ENCODE results near the gene EVI2A. TPM values are rescaled to one million over a fixed set of nuclear protein-coding genes. Genes with fewer than 3 reads are reported as not detected.

Gene EVI2A
- total and polyA plus RNA-seq, 2 donors (not counting 1 experiment from before 2014, with no cell fraction given) = 0.77 to 22.8 TPM

- Histone ChIP-seq H3K4me3 (replicated peaks in 1 of 4; ENCODE audit: control extremely low read depth in 1 of 4, insufficient read depth in 1 of 4, low read depth in 3 of 4, low read length in 4 of 4) (no peak overlapping the region), H3K4me1 (ENCODE audit: control insufficient read depth, extremely low read depth, insufficient read depth, low read length) (peaks cover 2% of the 10 kb centered on the region), H3K9ac (ENCODE audit: insufficient read depth, low read length) (no peak overlapping the region), H4K20me1 (ENCODE audit: control insufficient read depth, extremely low read depth, insufficient read depth, low read length) (no peaks in the 10 kb centered on the region), H3K27ac (ENCODE audit: insufficient read depth, low read length) (no peak overlapping the region), H3K27me3 (ENCODE audit: control insufficient read depth, insufficient read depth, low read length) (no peaks in the 10 kb centered on the region), H3K79me2 (ENCODE audit: control insufficient read depth, insufficient read depth, low read length) (no peaks in the 10 kb centered on the region), H3K4me2 (ENCODE audit: extremely low read depth, insufficient read depth, low read length) (no peak overlapping the region), H3K36me3 (ENCODE audit: control insufficient read depth, insufficient read depth, low read length) (no peaks in the 10 kb centered on the region), H3K9me3 (ENCODE audit: control insufficient read depth, insufficient read depth, low read depth, low read length) (no peaks in the 10 kb centered on the region), H2AFZ (ENCODE audit: low read length) (no peak overlapping the region)
- no peak for DNase-seq (ENCODE audit: low read depth in 2 of 2)
- no peak for TF ChIP-seq EZH2 (IDR thresholded peaks at IDR 0.05; ENCODE audit: low read length, missing control alignments)
- TF ChIP-seq CTCF (conservative IDR thresholded peaks at IDR 0.05 in 1 of 2, IDR thresholded peaks at IDR 0.05 in 1 of 2; ENCODE audit: low read depth in 1 of 2, low read length in 2 of 2) = no peak
Measured at GRCh38 chr17:31294231-31294630, 27.2 kb downstream of the EVI2A start.

- no peak overlapping the region for H3K4me2 ChIP-seq (ENCODE audit: extremely low read depth, insufficient read depth, low read length)
- peak in 1 of 2 donors; percentile 57 for DNase-seq (ENCODE audit: low read depth in 2 of 2)
- H3K9me3 ChIP-seq (ENCODE audit: control insufficient read depth, insufficient read depth, low read depth, low read length) = no peaks in the 10 kb centered on the region
- TF ChIP-seq CTCF (conservative IDR thresholded peaks at IDR 0.05 in 1 of 2, IDR thresholded peaks at IDR 0.05 in 1 of 2; ENCODE audit: low read depth in 1 of 2, low read length in 2 of 2) (no peak), EZH2 (IDR thresholded peaks at IDR 0.05; ENCODE audit: low read length, missing control alignments) (no peak)
- H2AFZ ChIP-seq (ENCODE audit: low read length) = no peak overlapping the region
- H3K4me1 ChIP-seq (ENCODE audit: control insufficient read depth, extremely low read depth, insufficient read depth, low read length) = peaks cover 2% of the 10 kb centered on the region
- no peak overlapping the region for H3K9ac ChIP-seq (ENCODE audit: insufficient read depth, low read length)
- H3K27ac ChIP-seq (ENCODE audit: insufficient read depth, low read length) = no peak overlapping the region
- no peak overlapping the region for H3K4me3 ChIP-seq (replicated peaks in 1 of 4; ENCODE audit: control extremely low read depth in 1 of 4, insufficient read depth in 1 of 4, low read depth in 3 of 4, low read length in 4 of 4)
- no peaks in the 10 kb centered on the region for H3K79me2 ChIP-seq (ENCODE audit: control insufficient read depth, insufficient read depth, low read length)
- no peaks in the 10 kb centered on the region for H4K20me1 ChIP-seq (ENCODE audit: control insufficient read depth, extremely low read depth, insufficient read depth, low read length)
- H3K36me3 ChIP-seq (ENCODE audit: control insufficient read depth, insufficient read depth, low read length) = no peaks in the 10 kb centered on the region
- H3K27me3 ChIP-seq (ENCODE audit: control insufficient read depth, insufficient read depth, low read length) = no peaks in the 10 kb centered on the region
Measured at GRCh38 chr17:31293581-31293980, 27.8 kb downstream of the EVI2A start.

- Histone ChIP-seq H2AFZ (ENCODE audit: low read length) (no peak overlapping the region), H3K9me3 (ENCODE audit: control insufficient read depth, insufficient read depth, low read depth, low read length) (no peaks in the 10 kb centered on the region), H3K4me3 (replicated peaks in 1 of 4; ENCODE audit: control extremely low read depth in 1 of 4, insufficient read depth in 1 of 4, low read depth in 3 of 4, low read length in 4 of 4) (no peak overlapping the region), H3K27me3 (ENCODE audit: control insufficient read depth, insufficient read depth, low read length) (no peaks in the 10 kb centered on the region), H4K20me1 (ENCODE audit: control insufficient read depth, extremely low read depth, insufficient read depth, low read length) (no peaks in the 10 kb centered on the region), H3K9ac (ENCODE audit: insufficient read depth, low read length) (no peak overlapping the region), H3K79me2 (ENCODE audit: control insufficient read depth, insufficient read depth, low read length) (no peaks in the 10 kb centered on the region), H3K36me3 (ENCODE audit: control insufficient read depth, insufficient read depth, low read length) (no peaks in the 10 kb centered on the region), H3K27ac (ENCODE audit: insufficient read depth, low read length) (no peak overlapping the region), H3K4me1 (ENCODE audit: control insufficient read depth, extremely low read depth, insufficient read depth, low read length) (peaks cover 2% of the 10 kb centered on the region), H3K4me2 (ENCODE audit: extremely low read depth, insufficient read depth, low read length) (no peak overlapping the region)
- no peak for TF ChIP-seq EZH2 (IDR thresholded peaks at IDR 0.05; ENCODE audit: low read length, missing control alignments)
- no peak for TF ChIP-seq CTCF (conservative IDR thresholded peaks at IDR 0.05 in 1 of 2, IDR thresholded peaks at IDR 0.05 in 1 of 2; ENCODE audit: low read depth in 1 of 2, low read length in 2 of 2)
- no peak for DNase-seq (ENCODE audit: low read depth in 2 of 2)
Measured at GRCh38 chr17:31291820-31292219, 29.6 kb downstream of the EVI2A start.

Measured in fibroblast of lung (primary cell).